ENCODE data around the gene GRIA1.

Gene GRIA1

DNA sequence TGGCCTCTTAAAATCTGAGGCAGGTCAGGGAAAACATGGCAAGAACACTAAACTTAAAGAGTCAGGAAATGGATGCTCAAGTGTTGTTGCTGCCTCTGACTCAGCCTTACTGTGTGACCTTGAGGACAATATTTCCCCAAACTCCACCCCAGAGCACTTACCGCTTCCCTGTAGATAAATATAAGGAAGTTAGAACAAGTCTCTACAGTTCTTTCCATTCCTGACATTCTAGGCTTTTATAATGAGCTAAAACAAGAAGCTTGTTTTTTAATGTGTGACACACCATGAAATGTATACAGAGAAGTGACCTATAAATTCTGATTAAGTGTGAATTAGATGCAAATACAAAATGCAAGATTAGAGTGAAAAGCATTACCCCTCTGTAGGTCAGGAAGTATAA, 129.3 kb downstream of the GRIA1 start:
- Mint-ChIP-seq H3K27ac (no peak overlapping the region), H3K9me3 (no peaks in the 10 kb centered on the region), H3K4me3 (no peak overlapping the region), H3K27me3 (peaks cover 3% of the 10 kb centered on the region), H3K36me3 (no peaks in the 10 kb centered on the region), H3K4me1 (no peaks in the 10 kb centered on the region)
- no peak for ATAC-seq (ENCODE audit: low read depth)
- DNase-seq (ENCODE audit: low spot score in 2 of 2) = no peak

DNA sequence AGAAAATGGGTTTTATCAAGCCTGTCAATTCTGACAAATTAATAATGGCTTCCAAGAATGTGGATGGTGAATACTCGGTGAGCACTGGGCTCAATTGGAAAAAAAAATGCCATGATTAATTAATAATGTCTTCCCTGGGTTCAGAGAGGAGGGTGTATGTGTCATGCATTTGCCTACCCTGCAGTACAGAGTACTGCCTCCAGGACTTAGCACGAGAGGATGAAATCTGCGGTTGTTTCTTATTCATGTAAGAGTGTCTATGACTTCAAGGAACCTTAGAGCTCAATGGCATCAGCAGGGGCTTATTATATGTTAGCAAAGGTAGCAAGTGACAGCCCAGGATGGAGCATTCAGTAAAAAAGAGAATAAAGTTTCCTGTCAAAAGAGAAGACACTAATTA, 132.7 kb downstream of the GRIA1 start:
- Mint-ChIP-seq H3K36me3 (no peaks in the 10 kb centered on the region), H3K9me3 (no peaks in the 10 kb centered on the region), H3K27ac (no peak overlapping the region), H3K4me3 (no peak overlapping the region), H3K4me1 (no peaks in the 10 kb centered on the region), H3K27me3 (no peaks in the 10 kb centered on the region)
- ATAC-seq (ENCODE audit: low read depth) = no peak
- no peak for DNase-seq (ENCODE audit: low spot score in 2 of 2)

- no peaks in the 10 kb centered on the region for H3K9me3 Mint-ChIP-seq
- H3K4me3 Mint-ChIP-seq = no peak overlapping the region
- no peak overlapping the region for H3K27ac Mint-ChIP-seq
- no peak for DNase-seq (ENCODE audit: low spot score in 2 of 2)
- no peaks in the 10 kb centered on the region for H3K27me3 Mint-ChIP-seq
- no peaks in the 10 kb centered on the region for H3K4me1 Mint-ChIP-seq
- no peaks in the 10 kb centered on the region for H3K36me3 Mint-ChIP-seq
- no peak for ATAC-seq (ENCODE audit: low read depth)
Observed at GRCh38 chr5:153623751-153624450, 133.4 kb downstream of the GRIA1 start.

- H3K27ac Mint-ChIP-seq = no peak overlapping the region
- H3K4me3 Mint-ChIP-seq = no peak overlapping the region
- H3K9me3 Mint-ChIP-seq = no peaks in the 10 kb centered on the region
- no peaks in the 10 kb centered on the region for H3K27me3 Mint-ChIP-seq
- no peaks in the 10 kb centered on the region for H3K36me3 Mint-ChIP-seq
- ATAC-seq (ENCODE audit: low read depth) (no peak), DNase-seq (ENCODE audit: low spot score in 2 of 2) (no peak)
- no peaks in the 10 kb centered on the region for H3K4me1 Mint-ChIP-seq
Observed at GRCh38 chr5:153624451-153624765, 133.9 kb downstream of the GRIA1 start.

DNA sequence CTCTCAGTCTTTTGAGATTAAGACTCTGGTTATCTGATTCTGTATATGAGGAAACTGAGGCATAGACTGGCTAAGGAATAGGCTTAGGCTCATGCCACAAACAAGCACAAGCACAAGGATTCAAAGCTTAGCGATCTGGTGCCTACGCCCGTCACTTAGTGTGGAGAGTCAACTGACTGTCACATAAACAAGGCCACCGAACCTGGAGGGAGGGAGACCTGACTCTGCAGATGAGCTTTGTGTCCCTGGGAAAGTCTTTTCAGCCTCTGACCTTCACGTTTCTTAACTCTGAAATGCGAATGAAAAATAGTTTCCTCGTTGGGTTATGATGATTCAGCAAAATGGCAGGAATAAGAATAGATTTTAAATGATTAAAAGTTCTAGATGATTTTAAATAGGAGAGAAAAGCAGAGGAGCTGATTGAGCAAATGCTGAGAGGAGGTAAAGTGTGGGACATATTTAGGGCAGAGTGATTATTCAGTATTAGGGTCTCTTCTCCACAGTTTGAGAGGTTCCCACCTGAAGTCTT, 135.4 kb downstream of the GRIA1 start:
- no peaks in the 10 kb centered on the region for H3K4me1 Mint-ChIP-seq
- H3K27me3 Mint-ChIP-seq = no peaks in the 10 kb centered on the region
- no peak for ATAC-seq (ENCODE audit: low read depth)
- H3K27ac Mint-ChIP-seq = no peak overlapping the region
- no peak overlapping the region for H3K4me3 Mint-ChIP-seq
- no peaks in the 10 kb centered on the region for H3K36me3 Mint-ChIP-seq
- no peaks in the 10 kb centered on the region for H3K9me3 Mint-ChIP-seq
- DNase-seq (ENCODE audit: low spot score in 2 of 2) = no peak

- Mint-ChIP-seq H3K4me3 (no peak overlapping the region), H3K27me3 (peaks cover 2% of the 10 kb centered on the region), H3K4me1 (no peaks in the 10 kb centered on the region), H3K9me3 (no peaks in the 10 kb centered on the region), H3K36me3 (no peaks in the 10 kb centered on the region), H3K27ac (no peak overlapping the region)
- ATAC-seq (ENCODE audit: low read depth) = no peak
- no peak for DNase-seq (ENCODE audit: low spot score in 2 of 2)
Observed at GRCh38 chr5:153626836-153627235, 136.4 kb downstream of the GRIA1 start.

DNA sequence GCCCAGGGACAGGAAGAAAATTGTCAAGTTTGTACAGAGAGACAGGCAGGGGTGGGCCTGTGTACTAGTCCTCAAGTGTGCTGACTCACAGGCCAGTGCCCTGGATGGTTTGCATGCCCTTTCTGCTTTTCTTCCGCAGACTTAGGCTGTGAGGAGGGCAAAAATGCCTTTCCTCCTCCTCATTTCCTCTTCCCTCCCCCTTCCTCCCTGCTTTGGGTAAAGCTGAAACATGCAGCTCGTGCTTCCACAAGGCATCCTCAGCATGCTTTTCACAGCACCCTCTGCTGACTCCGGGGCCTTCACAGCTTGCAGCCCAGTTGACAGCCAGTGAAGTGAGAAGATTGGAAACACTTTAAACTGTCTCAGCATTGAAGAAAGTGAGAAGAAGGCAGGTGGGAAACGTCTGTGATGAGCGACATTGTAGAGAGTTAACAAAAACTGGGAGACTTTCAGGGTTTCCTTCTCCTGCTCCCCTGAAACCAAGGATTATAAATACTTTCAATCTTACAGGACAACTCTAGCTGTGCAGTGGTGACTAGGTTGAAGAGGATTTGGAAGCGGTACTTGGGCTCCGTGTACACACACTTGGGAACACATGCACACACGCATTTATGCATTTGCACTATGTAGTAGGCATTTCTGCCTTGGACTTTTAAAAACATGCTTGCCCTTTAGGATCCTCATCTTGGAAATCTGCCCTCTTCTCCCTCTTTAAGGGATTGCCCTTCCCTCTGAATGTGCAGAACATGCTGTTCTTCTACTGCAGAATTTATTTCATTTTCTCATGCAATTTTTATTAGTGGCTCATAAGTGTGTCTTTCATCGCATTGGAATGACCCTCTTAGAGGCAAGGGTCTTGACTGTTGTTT, 138.8 kb downstream of the GRIA1 start:
- DNase-seq (ENCODE audit: low spot score in 2 of 2) = no peak

DNA sequence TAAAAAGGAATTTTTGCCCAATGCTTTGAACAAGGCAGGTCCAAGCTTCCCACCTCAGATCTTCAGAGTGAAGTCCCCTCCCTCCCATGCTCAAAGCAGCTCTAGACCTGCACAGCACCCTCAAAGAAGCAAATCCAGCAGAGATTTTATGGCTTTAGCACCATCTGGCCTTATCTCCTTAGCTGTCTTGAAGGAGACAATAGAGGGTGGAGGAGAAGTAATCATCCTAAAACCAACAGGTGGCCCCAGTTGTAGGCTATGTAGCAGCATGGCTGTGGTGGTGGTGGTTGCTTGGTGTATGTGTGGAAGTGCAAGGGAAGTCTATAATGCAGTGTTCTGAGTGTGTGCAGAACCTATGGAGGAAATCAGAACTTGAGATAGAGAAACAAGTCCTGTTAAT, 140.1 kb downstream of the GRIA1 start:
- no peaks in the 10 kb centered on the region for H3K9me3 Mint-ChIP-seq
- no peak for DNase-seq (ENCODE audit: low spot score in 2 of 2)
- no peak overlapping the region for H3K27ac Mint-ChIP-seq
- peaks cover 5% of the 10 kb centered on the region for H3K27me3 Mint-ChIP-seq
- no peaks in the 10 kb centered on the region for H3K4me1 Mint-ChIP-seq
- H3K36me3 Mint-ChIP-seq = no peaks in the 10 kb centered on the region
- ATAC-seq (ENCODE audit: low read depth) = no peak
- H3K4me3 Mint-ChIP-seq = no peak overlapping the region

More for the DNA sequence above, 138.8 kb downstream of the GRIA1 start:
- no peak for ATAC-seq (ENCODE audit: low read depth)
- no peaks in the 10 kb centered on the region for H3K4me1 Mint-ChIP-seq
- H3K27ac Mint-ChIP-seq = no peak overlapping the region
- no peaks in the 10 kb centered on the region for H3K36me3 Mint-ChIP-seq
- no peaks in the 10 kb centered on the region for H3K9me3 Mint-ChIP-seq
- H3K27me3 Mint-ChIP-seq = peaks cover 5% of the 10 kb centered on the region
- H3K4me3 Mint-ChIP-seq = no peak overlapping the region

GRCh38 chr5:153632748-153633290, 142.3 kb downstream of the GRIA1 start:
- no peak for ATAC-seq (ENCODE audit: low read depth)
- H3K27me3 Mint-ChIP-seq = peaks cover 5% of the 10 kb centered on the region
- H3K4me3 Mint-ChIP-seq = no peak overlapping the region
- no peaks in the 10 kb centered on the region for H3K36me3 Mint-ChIP-seq
- H3K9me3 Mint-ChIP-seq = no peaks in the 10 kb centered on the region
- no peak overlapping the region for H3K27ac Mint-ChIP-seq
- no peaks in the 10 kb centered on the region for H3K4me1 Mint-ChIP-seq
- DNase-seq (ENCODE audit: low spot score in 2 of 2) = no peak

DNA sequence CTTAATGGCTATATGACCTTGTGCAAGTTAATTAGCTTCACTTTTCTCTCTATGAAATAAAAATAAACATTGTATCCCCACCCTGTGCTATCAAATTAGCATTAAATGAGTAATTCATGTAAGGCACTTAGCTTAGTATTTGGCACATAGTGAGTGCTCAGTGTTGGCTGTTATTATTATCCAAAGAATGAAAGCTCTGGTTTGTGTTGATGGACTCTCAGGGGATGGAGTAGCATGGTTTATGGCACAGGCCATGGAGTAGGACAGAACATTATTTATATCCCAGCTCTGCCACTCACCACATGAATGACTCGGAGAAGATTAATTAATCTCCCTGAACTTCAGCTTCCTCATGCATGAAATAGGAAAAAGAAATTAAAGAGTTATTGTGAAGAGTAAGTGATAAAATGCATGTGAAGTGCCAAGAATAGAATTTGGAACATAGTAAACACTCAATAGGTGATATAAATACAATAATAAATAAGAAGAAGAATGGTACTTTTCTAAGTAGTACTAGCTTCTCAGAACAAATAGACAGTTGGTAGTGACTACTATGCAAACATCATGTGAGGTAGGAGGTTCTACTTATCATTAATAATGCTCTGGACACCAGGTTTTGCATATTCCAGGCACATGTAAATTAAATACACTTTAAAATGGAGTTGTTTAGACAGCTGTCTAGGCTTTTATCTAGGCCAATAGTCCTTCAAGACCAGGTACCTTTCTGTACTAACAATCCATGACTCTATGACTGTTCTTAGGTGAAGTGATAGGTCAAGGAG, 146.4 kb downstream of the GRIA1 start:
- no peaks in the 10 kb centered on the region for H3K36me3 Mint-ChIP-seq
- H3K9me3 Mint-ChIP-seq = no peaks in the 10 kb centered on the region
- H3K27me3 Mint-ChIP-seq = peaks cover 8% of the 10 kb centered on the region
- ATAC-seq (ENCODE audit: low read depth) (no peak), DNase-seq (ENCODE audit: low spot score in 2 of 2) (no peak)
- no peaks in the 10 kb centered on the region for H3K4me1 Mint-ChIP-seq
- no peak overlapping the region for H3K4me3 Mint-ChIP-seq
- no peak overlapping the region for H3K27ac Mint-ChIP-seq

GRCh38 chr5:153640293-153640692, 149.8 kb downstream of the GRIA1 start:
- no peak overlapping the region for H3K27ac Mint-ChIP-seq
- ATAC-seq (ENCODE audit: low read depth) (no peak), DNase-seq (ENCODE audit: low spot score in 2 of 2) (no peak)
- peaks cover 7% of the 10 kb centered on the region for H3K27me3 Mint-ChIP-seq
- no peaks in the 10 kb centered on the region for H3K36me3 Mint-ChIP-seq
- no peaks in the 10 kb centered on the region for H3K9me3 Mint-ChIP-seq
- H3K4me3 Mint-ChIP-seq = no peak overlapping the region
- H3K4me1 Mint-ChIP-seq = no peaks in the 10 kb centered on the region

DNA sequence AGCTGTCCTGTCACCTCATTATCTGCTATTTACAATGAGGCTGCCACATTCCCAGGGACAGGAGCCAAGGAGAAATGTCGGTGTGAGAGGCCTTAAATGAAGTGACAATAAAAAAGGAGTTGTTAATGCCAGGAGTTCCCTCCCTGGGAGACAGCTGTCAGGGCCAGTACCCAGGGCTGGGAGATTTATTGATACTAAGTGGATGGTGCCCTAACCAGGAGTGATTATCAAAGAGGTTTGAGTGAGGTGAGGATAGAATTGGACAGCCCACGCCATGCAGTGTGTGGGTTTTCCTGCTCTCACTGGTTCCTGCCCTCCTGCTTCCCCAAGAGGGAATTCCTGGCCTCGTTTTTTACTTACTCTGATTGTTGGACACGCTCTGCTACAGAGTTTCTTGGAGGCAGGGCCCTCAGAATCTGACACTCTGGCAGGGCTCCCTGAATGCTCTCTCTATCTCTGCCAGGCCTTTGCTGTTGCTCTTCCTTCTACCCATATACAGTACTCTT, 150.8 kb downstream of the GRIA1 start:
- H3K27me3 Mint-ChIP-seq = peaks cover 7% of the 10 kb centered on the region
- no peak overlapping the region for H3K27ac Mint-ChIP-seq
- H3K4me3 Mint-ChIP-seq = no peak overlapping the region
- no peaks in the 10 kb centered on the region for H3K4me1 Mint-ChIP-seq
- no peaks in the 10 kb centered on the region for H3K36me3 Mint-ChIP-seq
- DNase-seq (ENCODE audit: low spot score in 2 of 2) = no peak
- no peaks in the 10 kb centered on the region for H3K9me3 Mint-ChIP-seq
- ATAC-seq (ENCODE audit: low read depth) = no peak

GRCh38 chr5:153654504-153655200, 164.2 kb downstream of the GRIA1 start:
- DNase-seq (ENCODE audit: low spot score in 2 of 2) (no peak), ATAC-seq (ENCODE audit: low read depth) (no peak)
- Mint-ChIP-seq H3K27me3 (peaks cover 3% of the 10 kb centered on the region), H3K9me3 (peaks cover 2% of the 10 kb centered on the region), H3K4me1 (no peaks in the 10 kb centered on the region), H3K27ac (no peak overlapping the region), H3K36me3 (no peaks in the 10 kb centered on the region), H3K4me3 (no peak overlapping the region)
